HG03108 (cell line): Measurements from ENCODE around the gene NF2.
"Not testable (repeated sequence)": the region's sequence is repeated elsewhere in the genome, so short reads cannot be mapped to it uniquely, and the experiment has no call there.

Experiments used
- ATAC-seq: cut with Tn5 transposase; IDR thresholded peaks from one replicate; pipeline ENCODE4 v1.9.1; 2021; ENCODE audit warnings: moderate library complexity; ENCODE audit not compliant: unreplicated experiment

Gene NF2

DNA sequence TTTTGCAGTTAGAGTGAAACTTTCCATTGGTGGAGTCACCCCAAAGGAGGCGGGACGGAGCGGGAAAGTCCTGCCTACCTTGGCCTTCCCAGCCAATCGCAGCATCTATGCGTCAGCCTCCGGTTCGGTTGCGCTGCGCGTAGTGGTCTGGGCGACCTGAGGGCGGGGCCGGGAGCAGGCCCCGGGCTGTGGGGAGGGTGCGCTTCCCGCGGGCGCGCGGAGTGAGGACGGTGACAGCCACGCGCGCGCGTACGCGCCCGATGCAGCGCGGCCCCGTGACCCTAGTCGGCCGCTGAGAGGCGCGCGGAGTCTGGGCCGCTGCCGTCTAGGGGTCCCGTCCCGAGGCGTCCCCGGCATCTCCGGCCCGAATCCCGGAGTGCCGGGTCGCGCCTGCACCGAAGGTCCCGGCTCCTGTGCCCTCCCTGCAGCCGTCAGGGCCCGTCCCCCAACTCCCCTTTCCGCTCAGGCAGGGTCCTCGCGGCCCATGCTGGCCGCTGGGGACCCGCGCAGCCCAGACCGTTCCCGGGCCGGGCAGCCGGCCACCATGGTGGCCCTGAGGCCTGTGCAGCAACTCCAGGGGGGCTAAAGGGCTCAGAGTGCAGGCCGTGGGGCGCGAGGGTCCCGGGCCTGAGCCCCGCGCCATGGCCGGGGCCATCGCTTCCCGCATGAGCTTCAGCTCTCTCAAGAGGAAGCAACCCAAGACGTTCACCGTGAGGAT is at the start of gene NF2:
TSS of gene NF2 (plus strand) at position 276 of the 718 bp plus-strand sequence. CDS start at position 642, 366 bp downstream.
- peak; percentile 98 for ATAC-seq

DNA sequence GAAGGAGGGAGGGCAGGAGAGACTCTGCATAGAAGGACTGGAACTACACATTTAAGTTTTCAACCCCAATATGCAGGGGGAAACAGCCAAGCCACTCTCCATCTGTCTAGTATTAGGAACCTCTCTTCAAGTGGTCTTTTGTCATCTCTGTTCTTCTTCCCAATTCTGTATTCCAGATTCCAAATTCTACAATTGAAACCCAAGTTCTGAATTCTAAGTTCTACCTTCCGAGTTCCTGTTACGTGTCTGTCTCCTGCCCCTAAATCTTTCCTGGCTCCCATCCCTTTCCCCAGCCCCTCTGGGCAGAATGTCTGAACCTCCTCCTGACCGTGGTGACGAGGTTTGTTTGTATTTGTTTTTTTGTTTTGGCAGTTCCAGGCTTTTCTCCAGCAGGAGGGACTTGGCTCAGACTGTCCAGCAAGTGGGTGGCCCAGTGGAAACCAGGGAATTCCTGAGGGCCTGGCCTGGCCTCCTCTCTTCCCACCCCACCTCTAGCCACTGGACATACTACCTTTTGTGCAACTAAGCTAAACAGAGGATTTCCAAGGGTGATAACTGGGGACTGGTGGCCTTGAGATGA is 48.3 kb upstream of the NF2 start:
- no peak for ATAC-seq

DNA sequence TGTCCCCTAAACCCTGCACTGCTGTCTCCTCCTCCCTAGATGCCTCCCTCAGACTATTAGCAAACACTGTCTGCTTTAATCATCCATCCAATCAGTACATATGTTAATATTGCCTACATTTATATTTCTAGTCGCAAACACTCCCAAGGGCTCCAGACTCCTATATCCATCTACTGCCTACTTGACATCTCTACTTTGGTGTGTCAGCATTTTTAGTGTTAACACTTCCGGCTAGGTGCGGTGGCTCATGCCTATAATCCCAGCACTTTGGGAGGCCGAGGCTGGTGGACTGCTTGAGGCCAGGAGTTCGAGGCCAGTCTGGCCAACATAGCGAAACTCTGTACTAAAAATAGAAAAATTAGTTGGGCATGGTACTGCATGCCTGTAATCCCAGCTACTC is 44.4 kb upstream of the NF2 start:
- no peak for ATAC-seq

DNA sequence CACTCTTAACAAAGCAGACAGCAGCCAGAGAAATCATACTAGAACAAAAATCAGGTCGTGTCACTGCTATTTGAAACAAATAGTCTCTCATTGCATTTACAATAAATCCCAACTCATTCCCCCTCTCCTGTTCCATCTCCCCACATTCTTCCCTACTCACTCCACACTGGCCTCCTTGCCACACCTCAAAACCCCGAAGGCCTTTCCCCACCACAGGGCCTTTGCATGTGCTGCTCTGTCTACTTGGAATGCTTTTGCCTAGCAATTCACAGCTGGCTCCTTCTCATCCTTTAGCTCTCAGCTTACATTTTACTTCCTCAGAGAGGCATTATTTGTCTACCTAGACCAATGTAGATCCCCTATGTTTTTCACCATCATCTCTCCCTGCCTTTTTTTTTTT is 43.6 kb upstream of the NF2 start:
- no peak for ATAC-seq

GRCh38 chr22:29563652-29564460 is 39.6 kb upstream of the NF2 start:
- ATAC-seq = no peak

- not testable (repeated sequence) for ATAC-seq
Observed at GRCh38 chr22:29566513-29566912, 36.9 kb upstream of the NF2 start.

DNA sequence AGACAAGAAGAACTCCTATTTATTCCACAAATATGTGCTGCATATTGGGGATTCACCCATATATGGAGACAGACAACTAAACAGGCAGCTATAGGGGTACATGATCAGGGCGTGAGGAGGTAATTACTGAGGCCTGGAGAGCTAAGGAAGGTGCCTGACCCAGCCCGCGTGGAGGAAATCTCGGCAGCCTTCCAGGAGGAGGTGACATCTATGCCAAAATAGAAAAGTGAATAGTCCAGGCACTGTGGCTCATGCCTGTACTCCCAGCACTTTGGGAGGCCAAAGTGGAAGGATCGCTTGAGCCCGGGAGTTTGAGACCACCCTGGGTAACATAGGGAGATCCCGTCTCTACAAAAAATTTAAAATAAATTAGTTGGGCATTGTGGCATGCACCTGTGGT is 36.1 kb upstream of the NF2 start:
- no peak for ATAC-seq

- ATAC-seq = no peak
Observed at GRCh38 chr22:29569011-29569678, 34.3 kb upstream of the NF2 start.

DNA sequence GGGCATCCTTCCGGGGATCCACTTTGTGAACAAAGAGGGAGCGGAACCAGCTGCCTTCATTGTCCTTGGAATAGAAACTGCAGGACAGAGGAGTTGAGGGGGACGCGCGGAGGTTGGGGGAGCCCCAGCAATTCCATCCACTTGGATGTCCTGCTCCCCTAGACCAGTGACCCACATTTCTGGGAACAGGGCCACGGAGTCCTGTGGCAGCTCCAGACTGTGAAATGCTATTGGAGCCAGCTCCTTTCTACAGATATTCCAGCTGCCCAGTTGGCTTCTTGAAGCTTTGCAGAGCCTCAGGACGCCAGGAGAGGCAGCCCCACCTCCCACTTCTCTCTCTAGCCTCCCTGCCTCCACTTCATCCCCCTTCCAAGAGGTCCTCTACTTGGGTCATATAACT is 33.0 kb upstream of the NF2 start:
- no peak for ATAC-seq

- no peak for ATAC-seq
Observed at GRCh38 chr22:29570912-29571549, 32.4 kb upstream of the NF2 start.

- no peak for ATAC-seq
Observed at GRCh38 chr22:29574762-29575450, 28.5 kb upstream of the NF2 start.

DNA sequence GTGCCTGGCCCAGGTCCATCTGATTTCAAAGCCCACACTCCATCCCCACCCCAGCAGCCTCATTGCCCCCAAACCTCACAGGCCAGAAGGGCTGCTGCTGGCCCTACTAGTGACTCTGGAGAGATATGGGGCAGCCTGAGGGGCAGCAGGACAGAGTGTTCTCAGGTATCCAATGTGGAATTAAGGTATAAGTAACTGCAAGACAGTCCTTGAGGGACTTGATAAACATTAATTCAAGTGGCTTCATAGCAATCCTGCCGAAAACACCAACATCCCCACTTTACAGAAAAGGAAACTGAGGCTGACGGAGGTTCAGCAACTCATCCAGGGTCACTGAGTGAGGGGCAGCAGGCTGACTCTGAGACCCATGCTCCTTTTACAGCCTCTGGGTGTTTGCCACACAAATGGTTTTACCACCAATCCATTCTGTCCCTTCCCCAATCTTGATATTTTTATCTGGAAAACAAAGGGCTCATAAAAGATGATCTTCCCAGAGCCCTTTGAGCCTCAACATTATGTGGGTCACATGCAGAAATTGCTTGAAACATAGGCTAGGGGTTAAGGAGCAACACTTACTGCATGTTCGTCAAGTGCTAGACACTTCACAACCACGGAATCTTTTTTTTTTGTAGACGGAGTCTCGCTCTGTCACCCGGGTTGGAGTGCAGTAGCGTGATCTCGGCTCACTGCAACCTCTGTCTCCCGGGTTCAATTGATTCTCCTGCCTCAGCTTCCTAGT is 24.8 kb upstream of the NF2 start:
- ATAC-seq = no peak

DNA sequence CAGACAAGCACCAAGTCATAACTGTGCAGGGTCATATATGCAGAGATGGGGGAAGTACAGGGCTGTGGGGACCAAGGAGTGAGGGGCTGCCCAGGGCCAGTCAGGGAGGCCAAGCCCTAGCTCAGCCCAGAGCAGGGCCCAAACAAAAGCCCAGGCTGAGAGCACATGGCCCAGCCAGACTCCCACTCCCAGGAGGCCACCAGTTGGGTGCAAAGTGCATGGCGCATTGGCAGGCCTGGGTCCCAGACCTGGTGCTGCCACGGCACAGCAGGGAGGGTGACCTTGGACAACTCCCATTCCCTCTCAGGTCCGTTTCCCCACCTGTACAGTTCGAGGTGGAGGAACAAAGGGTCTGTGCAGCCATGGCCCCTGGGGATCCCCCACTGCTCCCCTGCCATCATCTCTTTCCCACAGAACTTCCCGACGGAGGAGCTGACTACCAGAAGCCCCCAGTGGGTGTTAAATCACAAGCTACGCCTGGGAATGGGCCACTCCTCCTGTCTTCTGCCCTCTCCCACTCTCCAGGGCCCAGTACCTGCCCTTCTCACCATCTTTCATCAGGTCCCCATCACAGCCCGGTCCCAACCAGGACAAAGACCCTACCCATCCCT is 23.1 kb upstream of the NF2 start:
- no peak for ATAC-seq

DNA sequence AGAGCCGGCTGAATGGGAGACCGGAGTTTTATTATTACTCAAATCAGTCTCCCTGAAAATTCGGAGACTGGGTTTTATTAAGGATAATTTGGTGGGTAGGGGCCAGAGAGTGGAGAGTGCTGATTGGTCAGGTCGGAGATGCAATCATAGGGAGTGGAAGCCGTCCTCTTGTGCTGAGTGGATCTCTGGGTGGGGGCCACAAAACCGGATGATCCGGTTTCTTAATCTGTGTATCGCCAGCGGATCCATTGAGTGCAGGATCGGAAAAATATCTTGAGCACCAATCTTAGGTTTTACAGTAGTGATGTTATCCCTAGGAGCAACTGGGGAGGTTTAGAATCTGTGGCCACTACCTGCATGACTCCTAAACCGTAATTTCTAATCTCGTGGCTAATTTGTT is 21.6 kb upstream of the NF2 start:
- no peak for ATAC-seq

GRCh38 chr22:29584975-29585374 is 18.5 kb upstream of the NF2 start:
- ATAC-seq = no peak

GRCh38 chr22:29586193-29586705 is 17.2 kb upstream of the NF2 start:
- ATAC-seq = not testable (repeated sequence)

DNA sequence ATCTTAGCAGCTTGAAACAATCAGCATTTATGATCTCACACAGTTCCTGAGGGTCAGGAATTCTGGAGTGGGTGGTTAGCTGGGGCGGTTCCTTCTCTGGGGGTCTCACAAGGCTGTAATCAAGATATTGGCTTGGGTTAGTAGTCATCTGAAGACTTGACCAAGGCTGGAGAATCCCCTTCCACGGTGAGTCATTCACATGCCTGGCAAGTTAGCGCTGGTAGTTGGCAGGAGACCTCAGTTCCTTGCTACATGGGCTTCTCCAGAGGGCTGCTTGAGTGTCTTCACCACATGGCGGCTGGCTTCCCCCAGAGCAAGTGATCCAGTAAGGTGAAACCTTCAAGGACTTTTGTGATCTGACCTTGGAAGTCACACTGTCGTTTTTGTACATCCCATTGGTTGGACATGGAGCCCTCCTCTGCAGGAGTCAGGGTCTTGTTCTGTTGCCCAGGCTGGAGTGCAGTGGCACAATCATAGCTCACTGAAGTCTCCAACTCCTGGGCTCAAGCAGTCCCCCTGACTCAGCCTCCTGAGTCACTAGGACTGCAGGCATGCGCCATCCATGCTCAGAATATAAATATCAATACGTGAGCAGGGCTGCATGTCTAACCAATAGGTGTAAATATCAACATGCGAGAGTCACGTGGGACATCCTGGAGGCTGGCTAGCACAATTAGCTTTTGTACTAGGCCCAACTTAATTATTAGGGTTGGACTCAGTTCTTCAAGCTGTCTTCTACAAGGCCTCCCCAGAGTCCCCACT is 15.3 kb upstream of the NF2 start:
- no peak for ATAC-seq

DNA sequence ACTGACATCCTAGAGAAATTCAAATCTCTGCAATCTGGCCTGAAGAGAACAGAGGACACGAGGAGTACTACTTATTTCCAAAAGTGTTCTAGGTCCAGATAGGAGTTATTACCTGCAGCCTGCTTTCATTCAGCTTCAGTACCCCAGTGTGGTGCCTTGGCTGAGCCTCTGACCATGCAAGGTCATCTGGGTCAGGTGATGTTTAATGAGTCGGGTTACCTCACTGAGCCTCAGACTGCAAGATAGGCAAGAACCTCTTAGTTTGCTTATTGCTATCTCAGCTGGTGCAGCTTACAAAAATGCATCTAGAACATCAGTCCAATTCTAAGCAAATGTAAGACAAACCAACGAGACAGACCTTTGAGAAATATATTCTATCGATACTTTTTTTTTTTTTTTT is 9.5 kb upstream of the NF2 start:
- no peak for ATAC-seq
